Neutrophil (primary cell): Measurements from ENCODE around the gene RIN3.

Experiments
- H3K27ac ChIP-seq: fragments of 200-600 bp; sonication (generic); 2 replicates; pipeline ENCODE4 v1.5.1; 2016; ENCODE audit warnings: mild to moderate bottlenecking, moderate library complexity
- H3K27me3 ChIP-seq: fragments of 200-600 bp; sonication (generic); 2 replicates; pipeline ENCODE4 v1.6.0; 2016; ENCODE audit warnings: mild to moderate bottlenecking
- H3K36me3 ChIP-seq: fragments of 200-600 bp; sonication (generic); 2 replicates; pipeline ENCODE4 v1.5.1; 2017
- H3K4me1 ChIP-seq, 2 experiments: fragments of 200-600 bp in 1 of 2; sonication (generic) in 1 of 2; 1 replicate in 1 of 2; 2 replicates in 1 of 2; pipeline versions ENCODE4 v1.5.1 to v1.6.1; 2013 to 2016; ENCODE audit warnings: low read depth in 1 of 2, low read length in 1 of 2, mild to moderate bottlenecking in 1 of 2, moderate library complexity in 1 of 2; ENCODE audit not compliant: control insufficient read depth in 1 of 2, insufficient read depth in 1 of 2
- H3K4me3 ChIP-seq, 2 experiments: fragments of 200-600 bp in 1 of 2; sonication (generic) in 1 of 2; 1 replicate in 1 of 2; 2 replicates in 1 of 2; pipeline ENCODE4 v1.5.1; 2013 to 2016; ENCODE audit warnings: low read depth in 1 of 2, low read length in 1 of 2, mild to moderate bottlenecking in 1 of 2, moderate library complexity in 1 of 2
- H3K9me3 ChIP-seq: fragments of 200-600 bp; sonication (generic); 2 replicates; pipeline ENCODE4 v1.5.1; 2016
- CTCF ChIP-seq: fragments of 200-600 bp; sonication (generic); IDR thresholded peaks from 2 replicates; pipeline ENCODE4 v1.5.1; 2016; ENCODE audit warnings: antibody characterized with exemption

Gene RIN3

GRCh38 chr14:92520102-92521057 lies 6.8 kb downstream of the RIN3 start:
- no peak for TF ChIP-seq CTCF
- Histone ChIP-seq H3K27me3 (no peaks in the 10 kb centered on the region), H3K36me3 (no peaks in the 10 kb centered on the region), H3K4me3 (peak overlapping the region in 1 of 2 experiments; percentile 5), H3K4me1 (peaks cover 82 to 94% of the 10 kb centered on the region in 2 experiments), H3K9me3 (no peaks in the 10 kb centered on the region), H3K27ac (peak overlapping the region; percentile 90)

GRCh38 chr14:92521058-92521415 lies 7.5 kb downstream of the RIN3 start:
- Histone ChIP-seq H3K9me3 (no peaks in the 10 kb centered on the region), H3K27ac (peak overlapping the region; percentile 90), H3K27me3 (no peaks in the 10 kb centered on the region), H3K36me3 (no peaks in the 10 kb centered on the region), H3K4me1 (peaks cover 81 to 93% of the 10 kb centered on the region in 2 experiments), H3K4me3 (no peak overlapping the region)
- no peak for TF ChIP-seq CTCF

- H3K4me1 ChIP-seq, result peaks cover 54 to 66% of the 10 kb centered on the region in 2 experiments
- H3K9me3 ChIP-seq, result no peaks in the 10 kb centered on the region
- H3K27me3 ChIP-seq, result no peaks in the 10 kb centered on the region
- no peak overlapping the region for H3K4me3 ChIP-seq
- H3K36me3 ChIP-seq, result no peaks in the 10 kb centered on the region
- no peak for TF ChIP-seq CTCF
- H3K27ac ChIP-seq, result peak overlapping the region; percentile 67
Observed at GRCh38 chr14:92523752-92524151, 10.2 kb downstream of the RIN3 start.

GRCh38 chr14:92524602-92525185 lies 11.1 kb downstream of the RIN3 start:
- H3K4me3 ChIP-seq, result no peak overlapping the region
- H3K27ac ChIP-seq, result peak overlapping the region; percentile 67
- H3K36me3 ChIP-seq, result no peaks in the 10 kb centered on the region
- TF ChIP-seq CTCF, result no peak
- H3K9me3 ChIP-seq, result no peaks in the 10 kb centered on the region
- H3K4me1 ChIP-seq, result peaks cover 48 to 59% of the 10 kb centered on the region in 2 experiments
- no peaks in the 10 kb centered on the region for H3K27me3 ChIP-seq

- TF ChIP-seq CTCF, result no peak
- H3K4me1 ChIP-seq, result peaks cover 44 to 56% of the 10 kb centered on the region in 2 experiments
Observed at GRCh38 chr14:92525322-92526095, 11.9 kb downstream of the RIN3 start.

More at GRCh38 chr14:92525322-92526095, 11.9 kb downstream of the RIN3 start:
- Histone ChIP-seq H3K27ac (peak overlapping the region; percentile 67), H3K9me3 (no peaks in the 10 kb centered on the region), H3K27me3 (no peaks in the 10 kb centered on the region), H3K4me3 (no peak overlapping the region), H3K36me3 (no peaks in the 10 kb centered on the region)
